LHCN-M2 (cell line): ENCODE data around the gene RASA4B. TPM values are rescaled to one million over a fixed set of nuclear protein-coding genes. Genes with fewer than 3 reads are reported as not detected.
"Not testable (repeated sequence)": the region's sequence is repeated elsewhere in the genome, so short reads cannot be mapped to it uniquely, and the experiment has no call there.

Experiments used
- DNase-seq: peaks from one replicate; pipeline ENCODE4 v3.0.0-alpha.2; 2012; ENCODE audit warnings: low read depth
- polyA plus RNA-seq: library from polyadenylated mRNA; unstranded; fragments of >200 nt; gene quantifications from one replicate; pipeline ENCODE4 v1.2.1, GENCODE V29; 2012; ENCODE audit warnings: missing spikeins
- total RNA-seq: library from RNA; depleted of rRNA; stranded (reverse); fragments of >200 nt; gene quantifications from 2 replicates; pipeline ENCODE4 v1.2.3, GENCODE V29; 2014; rRNA removed

The RASA4B gene
- 0.40 and 1.2 TPM in 2 replicates for total RNA-seq
- 10.3 TPM for polyA plus RNA-seq

DNA sequence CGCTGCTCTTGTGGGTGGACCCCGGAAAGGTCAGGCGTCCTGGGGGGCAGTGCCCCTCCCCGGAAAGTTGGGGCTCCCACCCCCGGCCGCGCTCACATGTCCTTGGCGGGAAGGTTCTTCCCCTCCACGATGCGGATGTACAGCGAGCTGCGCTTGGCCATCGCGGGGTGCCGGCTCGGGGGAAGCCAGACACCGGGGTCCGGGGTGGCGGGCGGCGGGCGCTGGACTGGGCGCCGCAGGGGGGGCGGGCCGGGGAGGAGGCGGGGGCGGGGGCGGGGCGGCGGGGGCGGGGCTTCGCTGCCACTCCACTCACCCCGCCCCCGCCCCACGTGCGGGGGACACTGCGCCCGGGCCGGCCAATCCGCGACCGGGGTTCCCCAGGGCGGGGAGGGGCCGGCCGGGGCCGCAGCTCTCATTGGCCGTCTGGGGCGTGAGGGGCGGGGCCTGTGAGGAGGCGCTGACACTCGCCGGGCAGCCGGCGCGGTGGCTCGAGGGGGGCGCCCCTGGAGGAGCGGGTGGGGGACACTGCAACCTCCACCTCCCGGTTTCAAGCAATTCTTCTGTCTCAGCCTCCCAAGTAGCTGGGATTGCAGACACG, at the start of gene RASA4B:
Gene RASA4B, minus strand, starts transcription at position 228 of the 598 bp plus-strand sequence. Its CDS starts 67 bp downstream, at position 161.
- not testable (repeated sequence) for DNase-seq

DNA sequence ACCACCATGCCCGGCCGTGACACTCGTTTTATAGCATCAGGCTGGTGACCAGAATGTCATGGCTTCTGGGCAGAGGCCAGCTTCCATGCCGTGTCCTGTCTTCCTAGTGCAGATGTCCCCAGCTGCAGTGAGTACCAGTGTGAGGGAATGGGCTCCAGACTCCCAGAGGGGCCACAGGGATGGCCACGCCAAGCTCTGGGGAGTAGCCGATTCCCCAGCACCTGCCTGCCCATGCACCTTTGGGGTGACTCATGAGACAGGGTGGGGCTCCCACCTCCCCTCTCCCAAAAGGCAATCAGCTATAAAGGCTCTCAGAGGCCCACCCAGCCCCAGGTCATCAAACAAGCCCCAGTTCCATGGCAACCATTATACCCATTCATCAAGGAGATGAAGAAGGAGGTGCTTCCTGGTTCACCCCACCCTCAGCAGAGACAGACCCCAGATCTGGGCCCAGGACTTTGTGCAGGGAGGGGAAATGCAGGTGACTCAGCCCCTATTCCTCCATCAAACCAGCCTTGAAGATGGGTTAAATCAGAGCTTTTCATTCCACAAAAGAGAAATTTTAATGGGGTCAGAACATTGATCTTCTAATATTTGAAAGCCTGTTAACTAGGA, 33.3 kb upstream of the RASA4B start, which contains the start of gene SPDYE2:
Gene SPDYE2, plus strand, starts transcription at position 419 of the 615 bp plus-strand sequence. CDS start 2,030 bp downstream, outside the sequence.
- DNase-seq: not testable (repeated sequence)

DNA sequence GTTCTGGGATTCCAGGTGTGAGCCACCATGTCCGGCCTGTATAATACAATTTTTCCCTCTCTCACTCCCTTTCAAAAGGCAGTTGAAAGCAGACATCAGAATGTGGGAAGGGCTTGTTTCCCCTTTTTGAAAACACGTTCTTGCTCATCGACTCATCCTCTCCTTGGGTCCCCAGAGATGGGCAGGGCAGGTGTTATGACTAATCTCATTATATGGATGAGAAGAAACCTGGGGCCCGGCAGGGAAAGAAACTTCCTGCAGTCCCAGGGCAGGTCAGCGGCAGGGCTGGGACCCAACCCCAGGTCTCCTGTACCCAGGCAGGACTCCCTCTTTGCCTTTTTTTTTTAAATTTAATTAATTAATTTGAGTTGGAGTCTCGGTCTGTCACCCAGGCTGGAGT, 28.8 kb upstream of the RASA4B start:
- not testable (repeated sequence) for DNase-seq

DNA sequence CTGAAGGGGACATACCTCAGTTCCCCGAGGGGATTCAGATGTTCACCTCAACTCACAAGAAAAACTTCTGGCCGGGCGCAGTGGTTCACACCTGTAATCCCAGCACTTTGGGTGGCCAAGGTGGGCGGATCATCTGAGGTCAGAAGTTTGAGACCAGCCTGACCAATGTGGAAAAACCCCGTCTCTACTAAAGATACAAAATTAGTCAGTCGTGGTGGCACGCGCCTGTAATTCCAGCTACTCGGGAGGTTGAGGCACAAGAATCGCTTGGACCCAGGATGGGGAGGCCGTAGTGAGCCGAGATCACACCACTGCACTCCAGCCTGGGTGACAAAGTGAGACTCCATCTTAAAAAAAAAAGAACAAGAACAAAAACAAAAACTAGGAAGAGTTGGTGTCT, 27.7 kb upstream of the RASA4B start:
- not testable (repeated sequence) for DNase-seq

DNA sequence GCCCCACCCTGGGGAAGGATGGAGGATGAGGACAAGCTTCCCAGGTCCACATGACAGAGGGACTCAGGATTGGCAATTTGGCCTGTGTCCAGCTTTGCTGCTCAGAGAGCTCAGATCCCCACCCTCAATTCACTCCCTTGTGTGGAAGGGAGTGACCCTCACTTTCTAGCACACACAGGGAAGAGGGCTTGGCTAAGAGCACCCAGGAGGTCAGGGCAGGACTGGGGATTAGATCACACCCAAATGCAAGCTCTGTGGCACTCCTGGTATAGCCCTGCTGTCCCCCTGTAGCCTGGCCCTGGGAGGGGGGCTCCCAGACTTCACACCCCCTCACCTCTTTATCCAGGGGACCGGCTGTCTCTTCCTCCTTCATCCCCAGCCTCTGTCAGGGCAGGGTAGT, 26.8 kb upstream of the RASA4B start:
- not testable (repeated sequence) for DNase-seq

DNA sequence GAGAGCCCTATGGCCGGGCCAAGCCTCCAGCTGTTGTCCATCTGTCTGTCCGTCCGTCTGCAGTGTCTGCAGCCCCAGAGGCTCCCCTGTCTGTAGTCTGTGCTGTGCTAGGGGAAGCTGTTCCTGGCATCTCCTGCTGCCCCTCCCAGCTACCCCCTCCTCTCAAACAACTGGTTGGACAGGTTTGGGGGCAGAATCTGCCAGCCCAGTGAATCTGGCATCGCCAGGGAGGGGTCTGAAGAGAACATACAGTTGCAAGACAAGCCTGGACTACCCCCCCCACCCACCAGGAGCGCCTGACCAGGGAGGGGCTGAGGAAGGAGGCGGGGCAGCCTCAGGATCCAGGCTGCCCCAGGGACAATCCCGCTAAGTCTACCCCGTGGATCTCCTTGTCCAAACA, 26.0 kb upstream of the RASA4B start, which contains the start of gene UPK3BL2:
Gene UPK3BL2, minus strand, starts transcription at position 101 of the 400 bp plus-strand sequence. Its CDS starts 60 bp downstream, at position 41.
- DNase-seq: not testable (repeated sequence)

DNA sequence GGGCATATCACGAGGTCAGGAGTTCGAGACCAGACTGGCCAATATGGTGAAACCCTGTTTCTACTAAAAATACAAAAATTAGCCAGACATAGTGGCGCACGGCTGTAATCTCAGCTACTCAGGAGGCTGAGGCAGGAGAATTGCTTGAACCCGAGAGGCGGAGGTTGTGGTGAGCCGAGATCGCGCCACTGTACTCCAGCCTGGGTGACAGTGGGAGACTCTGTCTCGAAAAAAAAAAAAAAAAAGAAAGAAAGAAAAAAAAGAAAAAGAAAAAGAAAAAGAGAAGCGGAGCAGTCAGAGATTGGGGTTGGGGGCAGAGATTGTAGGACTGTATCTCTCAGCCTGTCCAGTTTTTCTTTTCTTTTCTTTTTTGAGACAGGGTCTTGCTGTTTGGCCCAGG, 25.2 kb upstream of the RASA4B start:
- DNase-seq: not testable (repeated sequence)

DNA sequence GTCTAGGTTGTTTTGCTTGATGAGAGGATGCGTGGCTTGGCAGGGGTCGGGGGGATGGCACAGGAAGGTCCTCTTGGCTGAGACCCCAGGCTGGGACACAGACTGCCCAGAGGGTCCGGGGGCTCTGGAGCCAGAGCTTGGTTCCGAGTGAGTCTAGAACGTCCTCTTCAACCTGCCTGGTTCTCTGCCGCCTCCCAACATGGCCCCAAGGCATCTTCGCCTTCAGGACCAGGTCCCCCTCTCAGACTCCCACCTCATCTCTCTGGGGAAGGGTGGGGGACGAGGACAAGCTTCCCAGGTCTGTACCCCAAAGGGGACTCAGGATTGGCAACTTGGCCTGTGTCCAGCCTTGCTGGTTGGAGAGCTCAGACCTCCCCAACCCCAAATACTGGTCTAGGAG, 24.5 kb upstream of the RASA4B start:
- DNase-seq: not testable (repeated sequence)

DNA sequence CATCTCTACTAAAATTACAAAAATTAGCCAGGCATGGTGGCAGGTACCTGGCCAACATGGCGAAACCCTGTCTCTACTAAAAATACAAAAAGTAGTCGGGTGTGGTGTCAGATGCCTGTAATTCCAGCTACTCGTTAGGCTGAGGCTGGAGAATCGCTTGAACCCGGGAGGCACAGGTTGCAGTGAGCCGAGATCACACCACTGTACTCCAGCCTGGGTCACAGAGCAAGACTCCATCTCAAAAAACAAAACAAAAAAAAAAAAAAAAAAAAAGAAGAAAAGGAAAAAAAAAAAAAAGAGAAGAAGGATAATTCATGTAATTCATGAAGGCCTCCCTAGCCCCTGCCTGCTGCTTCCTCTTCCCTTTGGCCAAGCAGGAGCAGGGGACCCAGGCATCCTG, 23.0 kb upstream of the RASA4B start:
- DNase-seq: not testable (repeated sequence)

DNA sequence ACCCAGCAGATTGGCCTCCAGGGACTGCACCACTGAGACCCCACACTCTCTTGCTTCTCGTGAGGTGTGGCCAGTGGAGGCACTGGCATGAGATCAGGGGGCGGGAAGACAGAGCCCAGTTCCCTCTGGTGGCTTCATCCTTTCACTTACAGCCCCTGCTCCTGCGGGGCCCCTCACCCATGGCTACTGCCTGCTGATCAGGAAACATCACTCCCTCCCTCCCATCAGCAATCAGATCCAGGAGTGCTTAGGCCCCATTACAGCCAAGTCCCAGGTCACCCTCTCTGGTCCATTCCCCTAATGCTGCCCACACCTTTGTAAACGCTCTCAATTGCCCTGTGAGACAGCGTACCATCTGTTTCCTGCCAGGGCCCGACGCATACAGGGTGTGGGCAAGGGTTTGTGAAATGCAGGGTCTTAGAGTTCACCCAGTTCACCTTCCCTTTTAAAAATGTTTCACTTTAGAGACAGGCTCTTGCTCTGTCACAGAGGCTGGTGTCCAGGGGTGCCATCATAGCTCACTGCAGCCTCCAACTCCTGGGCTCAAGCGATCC, 17.6 kb upstream of the RASA4B start:
- DNase-seq: not testable (repeated sequence)

DNA sequence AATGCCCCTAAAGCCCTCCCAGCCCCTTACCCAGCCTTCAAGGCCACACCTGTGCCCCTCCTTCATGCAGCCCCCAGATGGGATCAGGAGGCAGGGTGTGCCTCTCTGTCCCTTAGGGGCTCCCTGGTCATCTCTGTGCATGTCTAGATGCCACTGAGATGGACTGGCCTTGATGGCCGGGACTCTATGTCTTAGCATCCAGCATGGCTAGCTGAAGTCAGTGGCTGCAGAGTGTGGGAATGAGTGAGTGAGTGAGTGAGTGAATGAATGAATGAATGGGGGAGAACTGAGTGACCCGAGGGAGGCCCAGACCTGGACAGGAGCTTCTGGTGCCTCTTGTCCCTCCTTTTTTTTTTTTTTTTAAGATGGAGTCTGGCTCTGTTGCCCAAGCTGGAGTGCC, 14.6 kb upstream of the RASA4B start:
- DNase-seq: not testable (repeated sequence)

DNA sequence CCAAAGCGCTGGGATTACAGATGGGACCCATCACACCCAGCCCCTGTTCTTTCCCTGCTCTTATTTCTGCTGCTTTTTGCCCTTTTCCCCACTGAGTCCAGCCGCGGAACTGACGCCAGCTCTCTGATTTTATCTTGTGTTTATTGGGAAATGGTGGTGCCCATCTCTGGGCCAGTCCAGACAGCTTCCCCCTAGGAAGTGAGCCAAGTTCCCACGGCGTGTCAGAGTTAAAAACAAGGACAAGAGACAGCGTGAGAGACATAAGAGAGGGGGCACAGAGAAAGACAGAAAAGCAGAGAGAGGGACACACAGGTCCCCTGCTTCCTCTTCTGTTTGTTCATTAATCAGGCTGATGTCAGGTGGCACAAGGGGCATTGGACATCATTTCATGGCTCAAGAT, 14.0 kb upstream of the RASA4B start:
- DNase-seq: not testable (repeated sequence)

DNA sequence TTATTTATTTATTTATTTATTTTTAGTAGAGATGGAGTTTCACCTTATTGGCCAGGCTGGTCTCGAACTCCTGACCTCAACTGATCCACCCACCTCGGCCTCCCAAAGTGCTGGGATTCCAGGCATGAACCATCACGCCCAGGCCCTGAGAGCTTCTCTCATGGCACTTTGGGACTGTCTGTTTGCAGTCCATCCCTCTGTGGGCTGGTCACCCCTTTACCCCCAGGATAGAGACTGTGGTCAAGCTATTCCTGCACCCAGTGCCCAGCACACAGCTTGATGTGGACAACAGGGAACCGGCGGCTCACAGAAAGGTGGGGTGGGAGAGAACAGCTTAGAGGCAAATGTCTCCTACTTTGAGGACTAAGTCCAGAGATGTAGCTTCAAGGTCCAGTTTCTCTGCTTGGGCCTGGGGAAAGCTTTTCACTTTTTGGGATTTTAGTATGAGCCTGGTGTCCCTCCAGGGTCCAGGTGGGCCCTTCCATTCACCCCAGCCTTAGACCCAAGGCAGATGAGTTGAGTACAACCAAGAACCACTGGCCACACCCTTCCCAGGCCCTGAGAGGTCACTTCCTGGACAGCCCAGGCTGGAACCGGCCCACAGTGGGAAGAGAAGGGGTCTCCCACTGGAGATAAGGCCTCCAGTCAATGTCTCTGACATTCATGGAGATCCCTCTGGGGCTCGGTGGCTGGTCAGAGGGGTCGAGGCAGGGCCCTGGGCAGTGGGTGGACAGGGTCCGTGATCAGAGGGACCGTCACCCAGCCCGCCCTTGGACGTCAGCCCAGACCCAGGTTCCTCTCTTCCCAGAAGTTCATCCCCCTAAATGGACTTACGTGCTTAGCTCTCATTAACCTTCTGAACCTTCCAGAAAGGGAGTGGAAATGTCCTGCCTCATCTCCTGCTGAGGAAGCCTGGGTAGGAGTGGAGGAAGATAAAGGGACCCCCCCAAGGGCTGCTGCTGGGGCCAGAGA, 10.5 kb upstream of the RASA4B start:
- DNase-seq: not testable (repeated sequence)

DNA sequence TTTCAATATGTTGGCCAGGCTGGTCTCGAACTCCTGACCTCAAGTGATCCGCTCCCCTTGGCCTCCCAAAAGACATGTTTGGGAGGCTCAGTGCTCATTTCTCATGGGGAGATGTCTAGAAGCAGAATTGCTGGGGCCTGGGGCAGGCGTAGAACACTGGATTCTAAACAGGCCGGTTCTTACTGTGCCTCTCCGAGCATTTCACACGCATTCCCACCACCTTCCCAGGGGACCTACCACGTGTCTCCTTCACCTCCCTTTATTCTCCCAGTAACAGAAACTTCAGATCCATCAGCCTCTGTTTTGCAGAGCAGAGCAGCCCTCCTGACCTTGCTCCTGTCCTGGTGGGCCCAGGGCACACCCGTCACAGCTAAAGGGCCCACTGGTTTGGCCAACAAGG, 9.6 kb upstream of the RASA4B start:
- DNase-seq: not testable (repeated sequence)

DNA sequence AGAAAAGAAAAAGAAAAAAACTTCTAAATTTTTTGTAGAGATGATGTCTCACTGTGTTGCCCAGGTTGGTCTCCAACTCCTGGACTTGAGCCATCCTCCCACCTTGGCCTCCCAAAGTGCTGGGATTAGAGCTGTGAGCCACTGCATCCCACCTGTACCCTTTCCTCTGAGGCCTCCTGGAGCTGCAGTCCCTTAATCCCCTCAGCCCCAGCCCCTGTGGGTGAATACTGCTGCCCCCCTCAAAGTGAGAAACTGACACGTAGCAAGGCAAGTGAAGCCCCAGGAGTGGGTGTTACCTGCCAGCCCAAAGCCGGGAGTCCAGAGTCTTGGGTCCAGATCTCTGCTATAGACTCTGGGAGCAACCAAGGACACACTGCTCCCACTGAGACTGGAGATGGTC, 7.2 kb upstream of the RASA4B start:
- DNase-seq: not testable (repeated sequence)

DNA sequence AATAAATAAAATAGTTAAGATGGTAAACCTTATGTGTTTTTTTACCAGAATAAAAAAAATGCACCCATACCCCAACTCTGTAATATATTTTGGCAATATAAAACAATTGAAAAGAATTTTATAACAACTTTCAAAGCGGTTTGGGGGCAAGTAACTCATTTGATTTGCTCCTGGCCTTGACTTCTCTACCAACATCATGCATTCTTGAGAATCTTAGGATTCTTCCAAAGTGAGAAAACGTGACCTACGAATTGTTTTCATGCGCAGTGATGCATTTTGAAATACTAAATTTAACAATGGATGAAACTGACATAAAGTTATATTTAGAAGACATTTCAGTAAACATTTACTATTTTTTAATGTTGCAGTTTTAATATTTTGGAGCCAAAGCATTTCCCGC, 3.2 kb upstream of the RASA4B start:
- not testable (repeated sequence) for DNase-seq

DNA sequence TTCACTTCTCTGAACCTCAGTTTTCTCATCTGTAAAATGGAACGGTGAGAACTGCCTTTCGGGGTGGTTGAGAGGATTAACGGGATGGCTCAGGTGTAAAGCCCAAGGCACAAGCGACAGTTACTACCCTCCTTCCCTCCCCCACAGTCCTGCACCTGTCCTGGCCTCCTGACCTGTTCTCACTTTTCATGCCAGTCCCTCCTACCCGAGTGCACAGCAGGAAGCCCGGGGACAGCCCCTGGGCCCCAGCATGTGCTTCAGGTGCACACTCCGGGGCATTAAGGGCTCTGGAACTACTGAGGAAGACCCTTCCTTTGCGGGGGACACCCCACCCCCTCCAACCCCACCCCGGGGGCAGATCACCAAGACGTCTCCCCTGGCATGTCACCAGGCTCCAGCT, 626 bp downstream of the RASA4B start:
- DNase-seq: not testable (repeated sequence)

DNA sequence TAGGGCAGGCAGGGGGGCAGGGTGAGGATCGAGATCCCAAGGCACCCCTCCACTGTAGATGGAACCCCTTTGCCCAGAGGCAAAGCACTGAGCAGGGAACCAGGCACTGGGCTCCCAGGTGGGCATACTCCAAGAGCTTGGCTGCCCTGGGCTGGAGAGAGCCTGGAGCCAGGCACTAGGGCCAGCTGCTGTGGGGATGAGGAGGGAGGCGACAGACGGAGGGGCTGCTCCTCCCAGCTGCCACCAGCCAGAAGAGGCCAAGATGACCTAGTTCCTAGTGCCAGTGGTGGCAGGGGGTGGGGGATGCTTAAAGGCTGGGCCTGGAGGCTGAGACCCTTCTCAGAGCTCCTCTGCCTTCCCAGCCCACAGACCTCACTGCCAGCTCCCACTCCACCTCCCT, 1.7 kb downstream of the RASA4B start:
- not testable (repeated sequence) for DNase-seq

DNA sequence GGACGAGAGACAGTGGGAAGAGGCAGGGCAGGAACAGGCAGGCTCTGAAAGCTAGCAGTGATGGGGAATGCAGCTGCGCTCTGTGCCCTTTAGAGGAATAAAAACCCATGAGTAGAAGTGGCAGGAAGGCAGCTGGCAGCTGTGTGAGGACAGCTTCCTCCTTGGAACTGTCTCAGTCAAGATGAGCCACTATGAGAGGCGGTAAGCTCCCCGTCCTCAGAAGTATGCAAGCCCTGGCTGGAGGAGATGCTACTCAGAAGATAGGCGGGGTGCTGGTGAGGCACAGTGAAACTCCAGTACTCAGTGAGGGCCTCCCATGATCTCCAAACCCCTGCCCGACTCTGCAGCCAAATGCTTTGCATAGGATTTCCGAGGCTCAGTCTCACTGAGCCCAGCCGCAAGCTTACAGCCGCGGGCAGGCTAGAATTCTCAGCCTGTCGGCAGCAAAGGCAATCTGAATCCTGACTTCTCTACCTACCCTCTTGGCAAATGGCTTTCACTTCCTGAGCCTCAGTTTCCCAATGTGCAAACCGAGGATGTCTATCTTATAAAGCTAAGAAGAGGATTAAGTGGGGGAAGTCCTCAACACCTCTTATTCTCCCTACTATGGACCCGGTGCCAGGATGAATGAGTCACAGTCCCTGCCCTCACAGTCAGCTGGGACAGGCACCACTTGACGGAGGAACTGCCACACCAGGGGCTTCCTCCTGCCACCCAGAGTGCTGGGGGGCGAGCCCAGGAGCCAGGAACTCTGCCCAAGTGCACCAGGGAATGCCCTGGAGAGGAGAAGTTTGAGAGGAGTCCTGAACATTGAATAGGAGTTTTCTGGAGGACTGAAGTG, 2.5 kb downstream of the RASA4B start:
- not testable (repeated sequence) for DNase-seq

DNA sequence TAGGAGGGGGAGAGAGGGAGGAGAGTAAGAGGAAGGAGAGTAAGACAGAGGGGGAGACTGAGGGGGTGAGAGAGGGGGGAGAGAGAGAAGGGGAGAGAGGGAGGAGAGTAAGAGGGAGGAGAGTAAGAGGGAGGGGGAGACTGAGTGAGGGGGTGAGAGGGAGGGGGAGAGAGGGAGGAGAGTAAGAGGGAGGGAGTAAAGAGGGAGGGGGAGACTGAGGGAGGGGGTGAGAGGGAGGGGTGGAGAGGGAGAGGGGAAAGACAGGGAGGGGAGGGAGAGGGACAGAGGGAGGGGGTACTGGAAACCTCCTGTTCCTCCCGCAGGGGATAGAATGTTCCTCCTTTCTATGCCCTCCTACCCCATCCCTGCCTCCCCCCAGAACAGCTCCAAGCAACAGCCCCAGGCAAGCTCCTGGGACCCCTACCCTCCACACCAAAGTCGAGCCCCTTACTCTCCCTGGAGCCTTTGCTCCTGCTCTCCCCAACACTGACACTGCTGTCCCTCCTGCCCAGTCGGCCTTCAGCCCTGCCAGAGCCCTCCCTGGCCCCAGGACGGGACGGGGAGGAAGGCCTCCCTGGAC, 4.8 kb downstream of the RASA4B start:
- peak; percentile 50 for DNase-seq
